SHP77 (cell line): Measurements from ENCODE around the gene STK38L.

Source experiments
- DNase-seq, 2 experiments: peaks; one replicate each; lab custom pipeline; 2025; lab: John Stamatoyannopoulos, UW

Gene STK38L

DNA sequence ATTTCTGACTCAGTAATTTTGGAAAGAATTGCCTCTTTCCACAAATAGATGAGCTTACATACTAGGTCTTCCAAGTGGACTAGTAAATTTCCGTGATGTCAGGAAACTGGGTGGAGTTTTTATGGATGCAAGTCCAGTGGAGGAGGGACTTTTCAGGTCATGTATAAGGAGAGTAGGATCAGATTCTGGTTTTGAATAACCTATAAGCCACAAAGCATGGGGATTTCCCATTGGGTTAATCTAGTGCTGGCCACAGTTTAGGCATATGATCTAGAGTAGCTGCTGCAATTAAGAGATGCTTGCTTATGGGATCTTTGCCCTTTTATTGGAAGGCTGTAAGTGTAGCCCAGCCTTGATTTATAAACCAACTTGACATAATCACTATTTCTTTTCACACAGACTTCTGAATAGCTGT, 33.8 kb downstream of the STK38L start:
- DNase-seq: peak in 1 of 2 experiments; percentile 28

DNA sequence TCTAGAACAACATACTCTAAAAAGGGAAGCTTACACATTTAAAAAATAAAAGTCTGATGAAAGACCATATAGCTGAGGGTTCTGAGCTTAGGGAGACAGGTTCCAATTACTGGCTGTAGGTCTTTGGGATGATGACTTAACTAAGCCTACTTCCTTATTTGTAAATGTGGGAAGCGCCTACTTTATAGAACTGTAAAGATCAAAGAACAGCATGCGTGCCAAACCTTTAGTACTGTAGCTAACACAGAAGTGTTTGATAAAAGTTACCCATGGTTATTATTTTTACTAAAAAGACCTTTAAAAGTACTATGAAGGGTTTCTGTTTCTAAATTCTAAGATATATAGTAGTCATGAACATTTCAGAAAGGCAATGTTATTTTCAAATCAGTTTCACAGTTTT, 35.7 kb downstream of the STK38L start:
- DNase-seq: no peak

DNA sequence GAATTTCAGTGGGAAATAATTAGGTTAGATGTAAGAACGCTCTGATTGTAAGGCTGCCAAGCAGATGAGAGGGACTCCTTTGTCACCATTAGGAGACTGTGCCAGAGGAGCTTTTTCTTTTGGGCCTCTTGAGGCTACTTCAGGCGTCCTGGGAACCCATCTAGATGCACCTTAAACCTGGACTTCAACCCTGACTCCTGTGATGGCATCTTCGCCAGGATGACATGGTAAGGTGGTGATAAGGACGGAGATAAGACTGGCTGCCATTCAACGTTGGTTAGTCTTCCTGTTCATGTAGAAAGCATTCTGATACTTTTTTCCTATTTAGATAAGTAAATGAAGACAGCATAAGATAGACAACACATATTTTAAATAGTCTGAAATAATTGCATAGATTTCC, 36.3 kb downstream of the STK38L start:
- DNase-seq: no peak

DNA sequence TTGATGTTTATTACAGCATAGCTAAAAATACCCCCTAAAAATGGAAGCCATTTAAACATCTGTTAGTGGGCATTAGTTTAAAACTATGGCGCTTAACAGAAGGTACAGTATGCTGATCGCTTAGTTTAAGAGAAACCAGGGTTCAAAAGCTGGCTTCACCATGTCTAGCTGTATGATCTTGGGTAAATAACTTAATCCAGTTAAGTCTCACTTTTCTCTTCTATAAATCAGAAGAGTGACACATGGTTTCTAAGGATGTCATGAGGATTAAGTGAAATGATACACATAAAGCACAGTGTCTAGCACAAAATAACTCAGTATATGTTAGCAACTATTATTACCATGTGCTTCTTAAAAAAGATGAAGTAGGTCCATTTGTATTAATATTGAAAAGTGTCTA, 38.7 kb downstream of the STK38L start:
- DNase-seq: no peak

DNA sequence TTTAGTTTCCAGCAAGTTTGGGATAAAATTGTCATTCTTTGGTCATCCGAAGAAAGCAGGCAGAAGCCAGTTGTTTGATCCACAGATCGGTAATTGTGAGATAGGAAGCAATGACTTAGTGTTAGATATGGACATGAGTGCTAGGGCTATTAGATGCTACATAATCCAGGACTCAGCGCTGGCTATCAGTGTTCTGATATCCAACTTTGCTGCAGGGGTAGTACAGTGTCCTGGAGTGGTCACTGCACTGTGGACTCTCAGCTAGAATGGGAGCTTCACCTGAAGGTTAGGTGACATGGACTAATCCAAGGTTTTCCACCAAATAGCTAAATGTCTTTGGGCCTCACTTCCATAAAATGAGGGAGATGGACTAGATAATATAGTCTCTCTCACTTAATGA, 39.9 kb downstream of the STK38L start:
- no peak for DNase-seq

DNA sequence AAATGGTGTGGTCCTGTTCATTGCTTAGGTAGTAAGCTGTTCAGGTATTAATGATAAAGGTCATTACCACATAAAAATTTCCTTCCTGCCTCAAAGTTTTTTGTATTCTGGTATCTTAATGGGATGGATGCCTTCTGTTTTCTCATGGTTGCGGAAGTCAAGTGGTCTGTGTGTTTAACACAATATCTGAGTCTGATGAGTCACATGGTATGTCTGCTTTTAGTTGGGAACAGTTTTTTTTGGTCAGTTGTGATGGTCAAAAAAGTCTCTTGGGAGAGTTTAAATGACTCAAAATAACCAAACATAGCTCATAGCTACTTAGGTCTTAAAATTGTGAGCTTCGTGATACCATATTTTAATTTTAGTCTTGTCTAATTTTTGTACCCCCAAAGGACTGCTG, 40.7 kb downstream of the STK38L start:
- DNase-seq: no peak

DNA sequence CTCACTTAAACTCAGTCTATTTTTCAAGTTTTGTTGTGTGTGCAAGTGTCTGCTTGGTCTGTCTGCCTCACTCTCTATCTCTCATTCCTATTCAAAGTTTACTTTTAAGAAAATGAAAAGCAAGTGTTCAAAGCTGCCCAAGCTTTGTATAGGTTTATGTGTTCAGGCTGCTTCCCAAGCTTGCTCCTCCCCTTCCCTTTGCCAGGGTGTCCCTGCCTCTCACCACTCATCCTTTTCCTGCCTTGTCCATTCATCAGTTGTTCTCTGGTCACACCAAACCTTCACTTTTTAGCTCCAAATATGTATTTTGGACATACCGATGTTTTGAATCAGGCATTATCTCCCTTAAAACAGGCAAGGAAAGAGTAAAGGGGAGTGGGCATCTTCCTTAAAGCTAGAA, 41.3 kb downstream of the STK38L start:
- DNase-seq: no peak

DNA sequence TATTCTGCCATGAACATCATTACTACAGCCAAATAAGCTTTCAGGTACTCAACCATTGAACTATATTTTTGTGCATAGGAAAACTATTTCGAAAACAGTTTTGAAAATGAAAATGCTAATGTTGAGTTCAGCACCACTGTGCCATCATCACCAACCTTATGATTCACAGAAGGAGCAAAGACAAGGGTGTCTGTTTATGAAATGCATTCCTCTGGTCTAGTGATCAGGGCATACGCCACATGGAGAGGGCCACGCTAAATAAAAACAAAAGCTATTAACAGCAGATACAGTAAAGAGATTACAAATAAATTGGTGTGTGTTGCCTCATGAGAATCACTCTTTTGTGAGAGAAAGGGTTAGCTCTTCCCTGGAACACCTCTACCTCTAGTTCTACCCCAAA, 45.3 kb downstream of the STK38L start:
- DNase-seq: no peak

DNA sequence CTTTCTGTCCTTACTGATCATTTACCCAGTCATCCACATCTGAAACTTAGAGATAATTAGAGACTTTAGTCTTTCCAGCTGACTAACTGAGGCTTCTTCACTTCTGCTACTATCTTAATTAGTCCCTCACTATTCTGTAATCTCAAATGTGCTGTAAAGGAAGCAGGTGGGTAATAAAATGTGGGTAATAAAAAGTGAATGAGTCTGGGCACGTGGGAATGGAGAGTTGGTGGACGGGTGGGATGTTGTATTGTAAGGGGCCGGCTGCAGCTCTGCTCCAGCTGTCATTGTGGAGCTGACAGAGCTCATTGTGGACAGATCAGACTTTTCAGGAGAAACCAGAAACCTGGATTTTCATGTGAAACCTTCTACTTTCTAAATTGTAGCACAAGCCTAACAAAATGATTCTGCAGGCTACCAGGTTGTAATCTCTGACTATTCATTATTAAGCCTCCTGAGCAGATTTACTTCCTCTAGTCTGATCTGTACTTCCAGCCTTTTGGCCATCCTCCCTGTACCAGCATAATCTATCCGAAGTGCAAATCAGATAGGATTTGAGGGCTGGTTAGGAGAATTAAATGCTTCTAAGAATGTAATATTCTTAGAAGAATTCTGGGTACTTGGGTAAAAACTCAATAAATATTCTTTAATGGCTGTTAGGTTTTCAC, 46.5 kb downstream of the STK38L start:
- peak in 1 of 2 experiments; percentile 15 for DNase-seq

DNA sequence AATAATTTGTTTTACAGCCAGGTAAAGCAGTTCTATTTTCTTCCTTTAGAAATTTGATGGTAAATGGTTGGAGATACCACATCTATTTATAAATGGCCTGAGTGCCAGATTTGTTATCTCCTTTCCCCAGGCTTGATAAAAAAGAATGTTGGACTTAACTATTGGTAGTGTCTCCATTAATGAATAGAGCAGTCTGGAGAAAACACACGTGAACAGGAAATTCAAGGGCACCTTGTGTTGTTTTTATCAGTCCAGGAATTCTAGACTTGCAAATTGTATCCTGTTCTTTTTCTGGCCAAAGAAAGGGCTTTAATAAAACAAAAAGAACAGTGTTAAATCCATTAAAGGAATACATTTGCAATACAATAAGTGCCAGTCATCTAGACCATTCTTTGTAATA, 47.8 kb downstream of the STK38L start:
- no peak for DNase-seq

DNA sequence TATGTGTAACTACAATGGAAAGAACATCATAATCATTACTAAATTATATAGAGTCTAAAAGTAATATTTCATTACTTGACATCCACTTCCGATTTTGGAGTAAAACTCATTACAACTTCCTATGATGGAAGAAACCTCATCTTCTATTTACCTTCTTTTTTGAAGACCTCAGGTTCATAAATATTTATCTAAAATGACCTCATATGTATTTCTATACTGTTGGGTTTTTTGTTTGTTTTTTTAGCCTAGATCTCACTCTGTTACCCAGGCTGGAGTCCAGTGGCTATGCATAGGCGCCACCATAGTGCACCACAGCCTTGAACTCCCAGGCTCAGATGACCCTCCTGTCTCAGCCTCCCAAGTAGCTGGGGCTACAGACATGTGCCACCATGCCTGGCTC, 48.6 kb downstream of the STK38L start:
- DNase-seq: no peak

DNA sequence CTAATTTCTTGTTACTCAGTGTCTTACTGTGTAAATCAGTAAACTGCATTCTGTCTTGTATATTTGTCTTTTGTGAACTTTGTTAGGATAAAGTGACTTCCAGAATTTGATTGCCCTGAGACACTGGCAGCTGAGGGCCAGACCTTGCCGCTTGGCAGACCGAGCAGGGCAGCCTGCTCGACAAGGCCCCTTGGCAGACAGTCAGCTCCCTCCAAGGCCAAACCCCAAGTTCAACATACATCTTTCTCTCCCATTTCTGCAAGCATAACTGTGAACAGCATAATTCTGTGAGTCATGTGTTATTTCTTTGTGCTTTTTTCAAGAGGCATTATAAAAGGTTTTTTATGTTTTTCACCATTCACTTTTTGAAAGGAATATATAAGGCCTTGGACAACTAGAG, 49.4 kb downstream of the STK38L start:
- DNase-seq: no peak

DNA sequence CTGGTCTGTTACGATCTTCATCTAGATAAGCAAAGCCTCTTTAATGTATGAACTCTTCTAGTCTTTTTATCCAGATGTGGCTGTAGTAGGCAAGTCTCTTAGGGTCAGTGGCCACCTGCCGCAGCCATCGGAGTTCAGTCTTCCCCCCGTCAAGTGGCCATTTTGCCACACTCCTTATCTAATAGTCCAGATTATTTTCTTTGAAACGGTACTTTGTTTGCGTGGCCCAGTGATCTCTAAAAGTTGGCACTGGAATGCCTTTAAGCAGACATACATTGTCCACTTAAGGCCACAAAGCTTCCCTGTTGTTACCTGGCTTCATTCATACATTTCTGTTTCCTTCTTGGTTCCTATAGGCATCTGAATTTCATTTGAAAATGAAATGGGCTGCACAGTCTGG, 52.6 kb downstream of the STK38L start:
- DNase-seq: no peak

DNA sequence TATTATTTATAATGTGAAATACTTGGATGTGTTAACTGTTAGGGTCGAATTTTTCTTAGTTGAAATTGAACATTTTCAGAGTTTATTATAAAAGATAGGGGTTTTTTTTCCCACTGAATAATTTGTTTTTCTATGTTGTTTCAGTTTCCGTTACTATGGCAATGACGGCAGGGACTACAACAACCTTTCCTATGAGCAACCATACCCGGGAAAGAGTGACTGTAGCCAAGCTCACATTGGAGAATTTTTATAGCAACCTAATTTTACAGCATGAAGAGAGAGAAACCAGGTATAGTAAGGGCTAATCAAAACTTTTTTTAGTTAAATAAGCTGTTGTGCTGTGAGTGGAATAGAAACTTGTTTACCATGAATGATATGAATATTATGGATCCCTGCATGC, 53.5 kb downstream of the STK38L start:
- DNase-seq: no peak

DNA sequence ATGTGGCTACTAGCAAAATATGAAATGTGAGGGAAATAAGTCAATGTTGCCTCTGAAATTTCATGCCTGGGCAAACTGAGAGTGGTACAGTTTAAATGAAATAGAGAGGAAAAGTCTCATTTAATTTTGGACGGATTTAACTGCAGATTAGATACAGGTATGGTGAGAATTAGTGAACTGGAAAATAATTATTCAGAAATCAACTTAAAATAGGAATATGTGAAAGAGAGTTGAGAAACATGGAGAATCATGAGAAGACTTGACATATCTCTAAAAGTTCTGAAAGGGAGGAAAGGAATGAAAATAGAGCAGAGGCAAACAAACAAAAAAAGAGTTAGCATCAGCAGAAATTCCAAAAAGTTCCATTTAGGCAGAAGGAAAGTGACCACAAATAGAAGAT, 55.0 kb downstream of the STK38L start:
- no peak for DNase-seq

DNA sequence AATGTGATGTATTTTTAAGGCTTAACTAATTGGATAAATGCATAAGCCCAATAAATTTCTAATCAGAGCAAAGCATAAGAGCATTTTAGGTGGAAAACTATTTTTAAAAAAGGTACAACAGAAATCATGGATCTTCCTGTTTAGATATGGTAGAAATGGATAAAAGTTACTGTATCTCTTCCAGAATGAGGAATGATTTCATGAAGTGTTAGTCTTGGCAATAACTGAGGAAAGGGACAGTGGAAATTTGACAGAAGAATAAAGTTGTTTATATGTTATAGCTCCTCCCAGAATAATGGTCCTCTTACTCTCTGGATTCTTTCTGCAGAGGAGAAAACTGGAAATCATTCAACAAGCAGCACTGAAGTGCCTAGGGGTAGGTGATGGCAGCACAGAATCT, 56.1 kb downstream of the STK38L start:
- DNase-seq: no peak

DNA sequence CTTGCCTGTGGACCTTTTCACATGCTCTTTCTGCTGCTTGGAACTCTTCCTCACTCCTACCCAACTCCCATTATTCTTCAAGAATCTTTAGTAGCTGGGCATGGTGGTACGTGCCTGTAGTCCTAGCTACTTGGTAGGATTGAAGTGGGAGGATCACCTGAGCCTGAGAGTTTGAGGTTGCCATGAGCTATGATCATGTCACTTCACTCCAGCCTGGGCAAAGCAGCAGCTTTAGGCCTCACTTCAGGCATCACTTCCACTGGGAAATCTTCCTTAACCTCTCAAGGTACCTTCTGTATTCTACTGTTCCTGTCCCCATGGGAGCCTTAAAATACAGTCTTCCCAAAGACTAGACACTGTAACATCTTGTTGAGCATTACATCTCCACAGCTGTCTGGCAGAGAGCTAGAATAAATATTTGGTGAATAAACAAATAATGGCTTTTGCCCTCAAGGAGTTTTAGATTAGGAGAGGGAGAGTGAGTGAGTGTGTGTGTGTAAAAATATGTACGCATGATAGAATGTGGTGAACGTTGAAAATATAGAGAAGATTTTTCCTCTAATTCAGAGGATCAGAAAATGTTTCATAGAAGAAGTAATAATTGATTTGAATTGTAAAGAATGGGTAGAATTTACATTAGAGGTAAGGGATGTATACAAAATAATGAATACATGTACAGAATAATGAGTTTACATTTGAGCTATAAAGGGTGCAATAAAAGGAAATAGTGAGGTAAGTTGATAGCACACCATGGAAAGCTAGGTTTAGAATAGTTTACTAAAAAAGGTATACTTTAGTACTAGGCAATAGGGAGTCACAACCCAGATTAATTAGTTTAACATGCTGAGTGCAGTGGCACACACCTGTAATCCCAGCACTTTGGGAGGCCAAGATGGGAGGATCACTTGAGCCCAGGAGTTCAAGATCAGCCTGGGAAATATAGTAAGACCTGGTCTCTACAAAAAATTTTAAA, 59.3 kb downstream of the STK38L start:
- DNase-seq: no peak

DNA sequence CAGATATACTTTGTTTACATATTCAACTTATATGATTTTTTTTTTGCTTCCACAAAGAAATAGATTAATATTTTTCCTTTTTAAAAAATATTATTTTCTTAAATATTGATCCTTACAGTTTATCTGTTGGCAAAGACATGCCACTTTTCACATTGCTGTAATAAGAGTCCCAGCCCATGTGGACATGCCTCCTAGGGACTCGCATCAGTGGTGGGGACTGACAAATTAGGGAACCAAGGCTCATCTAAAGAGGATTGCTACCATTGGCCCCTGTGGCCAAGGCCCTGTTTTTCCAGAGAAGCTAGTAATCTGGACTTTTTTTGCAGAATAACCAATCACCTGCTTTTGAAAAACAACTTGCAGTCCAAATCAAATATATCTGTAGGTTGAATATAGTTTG, 60.8 kb downstream of the STK38L start:
- DNase-seq: no peak

DNA sequence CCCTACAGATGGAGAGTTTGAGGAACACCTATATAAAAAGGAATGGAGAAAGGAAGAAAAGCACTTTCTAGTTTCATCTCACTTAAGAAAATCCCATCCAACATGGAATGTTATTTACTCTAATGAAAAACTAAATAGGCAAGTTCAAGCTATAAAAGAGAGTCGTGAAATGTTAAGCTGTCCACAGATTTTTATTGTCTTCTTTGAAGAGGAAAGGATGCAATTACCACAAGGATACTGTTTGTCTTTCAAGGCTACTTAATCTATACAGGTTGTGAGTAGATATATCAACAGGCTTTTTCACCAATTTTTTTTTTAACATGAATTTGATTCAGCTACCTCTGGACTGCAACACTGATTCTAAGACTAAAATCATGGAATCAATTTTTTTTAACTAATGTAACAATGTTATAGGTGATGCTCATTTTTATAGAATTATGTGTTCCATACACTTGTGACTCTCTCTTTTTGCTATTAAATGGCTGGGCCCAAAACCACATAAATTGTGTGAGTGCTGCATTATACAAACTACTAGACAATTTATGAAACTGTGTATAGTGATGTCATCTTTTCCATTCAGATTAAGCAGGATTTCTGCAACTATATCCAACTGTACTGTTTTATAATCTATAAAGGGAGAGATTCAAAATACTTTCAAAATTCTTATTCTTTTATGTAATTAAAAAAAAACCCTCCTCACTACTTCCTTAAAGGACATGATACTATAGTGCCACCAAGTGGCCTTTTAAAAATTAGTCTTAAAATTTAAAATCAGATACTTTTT, 61.8 kb downstream of the STK38L start:
- peak; percentile 20 to 40 for DNase-seq

DNA sequence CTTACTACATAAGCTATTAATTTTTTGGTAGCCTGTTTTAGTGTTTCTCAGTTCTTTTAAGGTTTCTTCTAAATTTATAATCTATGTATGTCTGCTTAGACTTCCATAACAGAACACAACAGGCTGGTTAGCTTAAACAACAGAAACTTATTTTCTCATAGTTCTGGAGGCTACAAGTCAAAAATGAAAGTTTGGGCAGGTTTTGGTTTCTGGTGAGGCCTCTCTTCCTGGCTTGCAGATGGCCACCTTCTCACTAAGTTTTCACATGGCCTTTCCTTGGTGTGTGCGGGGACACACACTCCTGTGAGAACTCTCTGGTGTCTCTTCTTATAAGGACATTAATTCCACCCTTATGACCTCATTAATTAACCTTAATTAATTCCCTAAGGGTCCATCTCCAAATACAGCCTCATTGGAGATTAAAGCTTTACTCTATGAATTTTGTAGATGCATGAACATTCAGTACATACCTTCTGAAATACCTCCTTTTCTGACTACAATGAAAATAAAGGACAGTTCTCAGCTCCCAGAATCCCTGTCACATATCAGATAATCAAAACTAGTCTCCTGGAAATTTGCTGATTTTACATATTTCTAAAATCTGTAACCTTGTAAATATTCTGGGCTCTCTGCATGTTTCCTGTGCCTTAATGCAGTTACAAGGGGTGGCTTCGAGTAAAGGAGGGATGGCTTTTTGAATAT, 65.4 kb downstream of the STK38L start:
- no peak for DNase-seq

DNA sequence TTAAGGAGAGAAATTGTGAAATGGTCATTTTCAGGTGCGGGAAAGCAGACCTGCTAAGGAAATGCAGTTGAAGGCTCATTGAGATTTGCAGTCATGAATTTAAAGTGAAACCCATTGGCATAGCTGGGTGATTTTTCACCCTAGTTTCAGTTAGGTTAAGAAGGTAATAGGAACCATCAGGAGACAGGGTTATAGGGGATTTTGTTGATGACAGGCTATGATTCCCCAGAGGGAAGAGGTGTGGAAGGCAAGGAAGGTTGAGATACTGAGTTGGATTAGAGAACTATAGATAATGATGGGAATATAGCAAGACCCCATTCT, 65.9 kb downstream of the STK38L start:
- no peak for DNase-seq

DNA sequence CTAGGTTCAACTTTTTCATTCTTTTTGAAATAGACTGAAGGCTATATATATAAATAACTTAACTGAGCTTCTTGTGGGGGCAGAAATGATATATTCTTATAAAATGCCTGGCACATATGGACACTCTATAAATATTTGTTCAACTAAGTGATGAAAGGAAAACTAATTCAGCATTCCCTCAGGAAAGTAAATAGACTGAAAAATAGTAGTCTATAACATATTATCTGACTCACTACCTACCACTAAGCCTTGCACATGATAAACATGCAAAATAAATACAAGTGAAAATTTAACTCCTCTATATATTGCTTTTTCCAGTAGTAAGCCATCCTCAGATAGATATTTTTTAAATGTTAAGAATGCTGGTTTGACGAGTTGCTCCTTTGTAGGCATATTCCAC, 72.9 kb downstream of the STK38L start:
- no peak for DNase-seq
